ENCODE measurements around the gene LBHD1. TPM values are rescaled to one million over a fixed set of nuclear protein-coding genes. Genes with fewer than 3 reads are reported as not detected.

The LBHD1 gene
- total and polyA plus RNA-seq, 2 donors = 4.0 to 14.0 TPM

GRCh38 chr11:62712276-62712812, 40.3 kb upstream of the LBHD1 start:
- Histone ChIP-seq H3K4me3 (ENCODE audit: low read length in 2 of 2) (no peak overlapping the region), H3K36me3 (ENCODE audit: control insufficient read depth in 2 of 2, insufficient read depth in 2 of 2, low read length in 1 of 2) (peaks cover 48 to 72% of the 10 kb centered on the region in 2 donors), H3K27ac (ENCODE audit: low read depth in 1 of 2, low read length in 1 of 2) (no peak overlapping the region), H3K4me1 (ENCODE audit: control insufficient read depth in 2 of 2, insufficient read depth in 2 of 2, low read length in 2 of 2) (peaks cover 16 to 28% of the 10 kb centered on the region in 2 donors), H3K27me3 (ENCODE audit: control insufficient read depth in 2 of 2, insufficient read depth in 1 of 2, low read length in 1 of 2) (no peaks in the 10 kb centered on the region), H3K9me3 (ENCODE audit: control insufficient read depth in 2 of 2, insufficient read depth in 1 of 2, low read length in 1 of 2) (peaks cover 0 to 3% of the 10 kb centered on the region in 2 donors)
- WGBS = 94% methylated on average over 6 of the region's 6 CpGs
- DNase-seq (ENCODE audit: low read depth in 6 of 9, low spot score in 9 of 9) = no peak

DNA sequence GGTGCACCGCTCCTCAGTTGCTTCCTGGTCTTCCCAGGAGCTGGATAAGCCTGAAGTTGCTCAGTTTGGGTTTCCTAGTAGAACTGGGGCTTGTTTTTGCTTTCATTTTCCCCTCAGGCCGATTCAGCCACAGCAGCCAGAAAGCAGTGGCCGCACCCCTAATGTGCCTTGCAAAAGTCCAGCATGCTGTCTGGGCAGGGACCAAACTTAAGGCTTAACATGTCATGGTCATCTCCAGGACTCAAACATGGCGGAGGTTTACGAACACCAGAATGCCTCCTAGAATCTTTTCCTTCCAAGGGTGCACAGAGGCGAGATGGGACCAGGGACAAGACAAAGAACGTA, 37.9 kb upstream of the LBHD1 start:
- peak overlapping the region; percentile 96 to 98 for H3K27ac ChIP-seq (ENCODE audit: low read depth in 1 of 2, low read length in 1 of 2)
- H3K27me3 ChIP-seq (ENCODE audit: control insufficient read depth in 2 of 2, insufficient read depth in 1 of 2, low read length in 1 of 2) = no peaks in the 10 kb centered on the region
- peak overlapping the region; percentile 77 to 82 for H3K4me3 ChIP-seq (ENCODE audit: low read length in 2 of 2)
- H3K4me1 ChIP-seq (ENCODE audit: control insufficient read depth in 2 of 2, insufficient read depth in 2 of 2, low read length in 2 of 2) = peaks cover 22 to 49% of the 10 kb centered on the region in 2 donors
- H3K9me3 ChIP-seq (ENCODE audit: control insufficient read depth in 2 of 2, insufficient read depth in 1 of 2, low read length in 1 of 2) = no peaks in the 10 kb centered on the region
- WGBS = 68% methylated on average over 7 of the region's 7 CpGs
- H3K36me3 ChIP-seq (ENCODE audit: control insufficient read depth in 2 of 2, insufficient read depth in 2 of 2, low read length in 1 of 2) = peaks cover 29 to 49% of the 10 kb centered on the region in 2 donors
- DNase-seq (ENCODE audit: low read depth in 6 of 9, low spot score in 9 of 9) = no peak

- H3K4me1 ChIP-seq (ENCODE audit: control insufficient read depth in 2 of 2, insufficient read depth in 2 of 2, low read length in 2 of 2) = peaks cover 22 to 49% of the 10 kb centered on the region in 2 donors
These were observed 37.4 kb upstream of the LBHD1 start for GRCh38 chr11:62709247-62710000.

DNA sequence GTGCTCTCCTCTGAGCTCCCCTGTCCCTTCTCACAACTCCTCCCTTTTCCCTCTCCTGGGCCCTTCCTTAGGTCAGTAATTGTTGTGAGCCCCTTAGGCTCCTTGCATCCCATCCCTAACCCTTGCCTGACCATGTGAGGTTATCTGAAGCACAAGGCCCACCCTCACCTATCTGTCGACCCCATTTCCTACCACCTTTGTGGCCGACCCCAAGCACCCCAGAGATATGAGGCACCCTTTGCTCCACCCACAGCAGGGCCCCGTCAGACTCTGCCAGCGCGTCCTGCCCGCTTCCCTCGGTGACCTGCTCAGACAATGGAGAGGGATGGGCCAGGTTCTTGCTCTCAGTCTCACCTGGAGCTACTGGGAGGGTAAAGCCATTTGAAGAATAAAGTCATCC, 36.7 kb upstream of the LBHD1 start:
- H3K27ac ChIP-seq (ENCODE audit: low read depth in 1 of 2, low read length in 1 of 2) = peak overlapping the region; percentile 98 to 99
- H3K36me3 ChIP-seq (ENCODE audit: control insufficient read depth in 2 of 2, insufficient read depth in 2 of 2, low read length in 1 of 2) = peaks cover 17 to 37% of the 10 kb centered on the region in 2 donors
- H3K4me3 ChIP-seq (ENCODE audit: low read length in 2 of 2) = peak overlapping the region; percentile 77 to 82
- DNase-seq (ENCODE audit: low read depth in 6 of 9, low spot score in 9 of 9) = peak in 1 of 9 donors; percentile 54
- H3K9me3 ChIP-seq (ENCODE audit: control insufficient read depth in 2 of 2, insufficient read depth in 1 of 2, low read length in 1 of 2) = no peaks in the 10 kb centered on the region
- peaks cover 22 to 49% of the 10 kb centered on the region in 2 donors for H3K4me1 ChIP-seq (ENCODE audit: control insufficient read depth in 2 of 2, insufficient read depth in 2 of 2, low read length in 2 of 2)
- H3K27me3 ChIP-seq (ENCODE audit: control insufficient read depth in 2 of 2, insufficient read depth in 1 of 2, low read length in 1 of 2) = no peaks in the 10 kb centered on the region
- WGBS = under 1% methylated on average over 7 of the region's 7 CpGs

More at GRCh38 chr11:62709247-62710000, 37.4 kb upstream of the LBHD1 start:
- H3K27ac ChIP-seq (ENCODE audit: low read depth in 1 of 2, low read length in 1 of 2) = peak overlapping the region; percentile 98 to 99
- peak; percentile 93 to 99 (median 97) for DNase-seq (ENCODE audit: low read depth in 6 of 9, low spot score in 9 of 9)
- H3K9me3 ChIP-seq (ENCODE audit: control insufficient read depth in 2 of 2, insufficient read depth in 1 of 2, low read length in 1 of 2) = no peaks in the 10 kb centered on the region
- peak overlapping the region; percentile 77 to 82 for H3K4me3 ChIP-seq (ENCODE audit: low read length in 2 of 2)
- peaks cover 24 to 44% of the 10 kb centered on the region in 2 donors for H3K36me3 ChIP-seq (ENCODE audit: control insufficient read depth in 2 of 2, insufficient read depth in 2 of 2, low read length in 1 of 2)
- no peaks in the 10 kb centered on the region for H3K27me3 ChIP-seq (ENCODE audit: control insufficient read depth in 2 of 2, insufficient read depth in 1 of 2, low read length in 1 of 2)
- 2% methylated on average over 47 of the region's 47 CpGs for WGBS

- H3K27me3 ChIP-seq (ENCODE audit: control insufficient read depth in 2 of 2, insufficient read depth in 1 of 2, low read length in 1 of 2) = no peaks in the 10 kb centered on the region
- H3K4me3 ChIP-seq (ENCODE audit: low read length in 2 of 2) = peak overlapping the region; percentile 77 to 82
- WGBS = 91% methylated on average over 5 of the region's 5 CpGs
- H3K9me3 ChIP-seq (ENCODE audit: control insufficient read depth in 2 of 2, insufficient read depth in 1 of 2, low read length in 1 of 2) = no peaks in the 10 kb centered on the region
- H3K27ac ChIP-seq (ENCODE audit: low read depth in 1 of 2, low read length in 1 of 2) = peak overlapping the region; percentile 98 to 99
- peaks cover 13 to 33% of the 10 kb centered on the region in 2 donors for H3K36me3 ChIP-seq (ENCODE audit: control insufficient read depth in 2 of 2, insufficient read depth in 2 of 2, low read length in 1 of 2)
- peaks cover 22 to 49% of the 10 kb centered on the region in 2 donors for H3K4me1 ChIP-seq (ENCODE audit: control insufficient read depth in 2 of 2, insufficient read depth in 2 of 2, low read length in 2 of 2)
- DNase-seq (ENCODE audit: low read depth in 6 of 9, low spot score in 9 of 9) = peak in 1 of 9 donors; percentile 28
These were observed 36.3 kb upstream of the LBHD1 start for GRCh38 chr11:62708392-62708791.

DNA sequence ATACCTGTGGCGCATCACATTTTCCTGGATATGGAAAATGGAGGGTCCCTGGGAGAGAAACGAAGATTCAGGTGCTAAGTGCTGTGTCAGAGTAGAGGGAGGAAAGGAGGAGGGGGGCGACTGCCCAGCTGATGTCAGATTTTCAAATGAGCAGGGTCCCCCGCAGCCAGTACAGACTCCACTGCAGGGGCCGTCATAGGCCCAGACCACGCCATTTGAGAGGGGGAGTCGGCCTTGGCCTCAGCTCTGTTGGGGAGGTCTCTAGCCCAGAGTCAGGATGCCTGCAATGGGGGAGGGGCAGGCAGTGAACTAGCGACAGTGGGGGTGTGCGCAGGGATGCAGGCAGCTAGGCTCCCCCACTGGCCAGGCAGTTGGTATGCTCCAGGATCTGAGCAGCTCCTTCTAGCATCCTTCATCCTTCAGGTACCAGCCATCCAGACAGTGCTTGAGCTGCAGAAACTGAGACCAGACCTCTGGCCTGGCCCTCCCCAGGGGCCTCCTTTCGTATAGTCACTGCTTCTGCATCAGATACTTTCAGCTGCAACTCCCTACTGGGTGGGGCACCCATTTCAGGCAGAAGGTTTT, 35.3 kb upstream of the LBHD1 start, which contains the start of the genes BSCL2 and GNG3:
Gene BSCL2, minus strand, starts transcription at position 148 of the 585 bp plus-strand sequence. CDS start 229 bp downstream, outside the sequence.
Gene GNG3, plus strand, starts transcription at position 400 of the 585 bp plus-strand sequence. CDS start 620 bp downstream, outside the sequence.
- DNase-seq (ENCODE audit: low read depth in 6 of 9, low spot score in 9 of 9) = peak in 1 of 9 donors; percentile 34
- Histone ChIP-seq H3K36me3 (ENCODE audit: control insufficient read depth in 2 of 2, insufficient read depth in 2 of 2, low read length in 1 of 2) (peaks cover 12 to 26% of the 10 kb centered on the region in 2 donors), H3K27ac (ENCODE audit: low read depth in 1 of 2, low read length in 1 of 2) (peak within 1 kb of the TSS; percentile 98 to 99), H3K9me3 (ENCODE audit: control insufficient read depth in 2 of 2, insufficient read depth in 1 of 2, low read length in 1 of 2) (no peaks in the 10 kb centered on the region), H3K27me3 (ENCODE audit: control insufficient read depth in 2 of 2, insufficient read depth in 1 of 2, low read length in 1 of 2) (no peaks in the 10 kb centered on the region), H3K4me3 (ENCODE audit: low read length in 2 of 2) (peak within 1 kb of the TSS; percentile 77 to 82), H3K4me1 (ENCODE audit: control insufficient read depth in 2 of 2, insufficient read depth in 2 of 2, low read length in 2 of 2) (peaks cover 22 to 49% of the 10 kb centered on the region in 2 donors)
- WGBS = 89% methylated on average over 10 of the region's 10 CpGs

DNA sequence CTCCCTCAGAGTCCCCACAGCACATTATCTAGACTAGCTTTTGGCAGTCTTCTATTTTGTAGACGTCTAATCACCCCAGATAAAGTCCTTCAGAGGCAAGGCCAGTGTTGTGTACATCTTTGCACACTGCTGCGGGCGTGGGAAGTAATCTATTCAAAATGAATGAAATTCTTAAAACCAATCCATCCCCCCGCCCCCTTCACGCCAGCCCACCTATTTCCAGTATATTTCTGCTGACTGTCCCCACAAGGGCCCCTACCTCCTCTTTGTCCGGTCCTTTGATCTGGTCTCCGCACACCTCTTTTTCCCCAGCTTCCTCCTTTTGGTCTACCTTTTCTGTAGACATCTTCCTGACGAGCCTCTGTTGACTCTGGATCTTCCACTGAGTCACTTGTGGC, 34.8 kb upstream of the LBHD1 start:
- H3K4me1 ChIP-seq (ENCODE audit: control insufficient read depth in 2 of 2, insufficient read depth in 2 of 2, low read length in 2 of 2) = peaks cover 22 to 49% of the 10 kb centered on the region in 2 donors
- H3K36me3 ChIP-seq (ENCODE audit: control insufficient read depth in 2 of 2, insufficient read depth in 2 of 2, low read length in 1 of 2) = peaks cover 13 to 23% of the 10 kb centered on the region in 2 donors
- peak overlapping the region; percentile 64 to 75 for H3K4me3 ChIP-seq (ENCODE audit: low read length in 2 of 2)
- no peaks in the 10 kb centered on the region for H3K9me3 ChIP-seq (ENCODE audit: control insufficient read depth in 2 of 2, insufficient read depth in 1 of 2, low read length in 1 of 2)
- H3K27me3 ChIP-seq (ENCODE audit: control insufficient read depth in 2 of 2, insufficient read depth in 1 of 2, low read length in 1 of 2) = no peaks in the 10 kb centered on the region
- 95% methylated on average over 8 of the region's 8 CpGs for WGBS
- peak overlapping the region in 1 of 2 donors; percentile 21 for H3K27ac ChIP-seq (ENCODE audit: low read depth in 1 of 2, low read length in 1 of 2)
- DNase-seq (ENCODE audit: low read depth in 6 of 9, low spot score in 9 of 9) = no peak

DNA sequence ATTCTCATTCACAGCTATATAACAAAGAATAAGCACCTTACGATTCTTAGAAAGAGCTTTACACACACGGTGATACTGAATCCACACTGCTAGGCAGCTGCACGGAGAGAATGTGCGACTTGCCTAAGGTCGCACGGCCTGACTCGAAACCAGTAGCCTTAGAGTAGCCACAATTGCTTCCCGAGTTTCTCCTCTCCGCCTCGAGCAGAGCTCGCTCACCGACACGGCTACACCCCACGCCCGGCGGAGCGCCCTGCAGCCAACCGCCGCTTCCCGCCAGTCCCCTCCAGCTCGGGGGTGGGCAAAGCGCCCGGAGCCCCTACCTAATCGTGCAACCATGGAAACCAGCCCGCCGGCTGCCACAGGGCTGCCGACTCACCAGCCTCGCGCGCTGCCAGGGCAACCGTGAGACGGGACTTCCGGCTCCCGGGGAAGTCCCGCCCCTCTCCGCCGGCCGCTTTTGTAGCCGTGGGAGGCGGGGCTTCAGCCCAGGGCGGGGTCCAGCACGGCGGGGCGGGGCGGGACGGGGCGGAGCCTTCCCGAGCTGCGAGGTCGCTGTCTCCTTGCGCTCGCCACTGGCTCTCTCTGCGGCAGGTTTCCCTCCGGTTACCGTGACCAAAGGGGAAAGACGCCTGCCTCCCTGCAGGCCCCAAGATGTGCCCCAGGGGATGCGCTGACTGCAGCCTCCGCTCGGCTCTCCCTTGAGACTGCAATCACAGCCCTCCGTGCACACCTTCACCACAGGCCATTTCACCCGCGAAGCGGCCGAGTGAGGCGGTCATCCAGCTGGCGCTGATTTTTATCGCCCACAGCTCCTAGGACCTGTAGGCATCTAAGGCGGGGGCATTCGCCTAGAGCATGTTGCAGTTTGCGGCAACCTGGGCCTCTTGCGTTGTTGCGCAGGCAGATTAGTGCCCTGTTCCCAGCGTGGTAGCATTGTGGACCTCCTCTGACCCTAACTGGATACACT, 34.1 kb upstream of the LBHD1 start:
- Histone ChIP-seq H3K27me3 (ENCODE audit: control insufficient read depth in 2 of 2, insufficient read depth in 1 of 2, low read length in 1 of 2) (no peaks in the 10 kb centered on the region), H3K36me3 (ENCODE audit: control insufficient read depth in 2 of 2, insufficient read depth in 2 of 2, low read length in 1 of 2) (peaks cover 10 to 19% of the 10 kb centered on the region in 2 donors), H3K4me3 (ENCODE audit: low read length in 2 of 2) (peak overlapping the region; percentile 64 to 75), H3K9me3 (ENCODE audit: control insufficient read depth in 2 of 2, insufficient read depth in 1 of 2, low read length in 1 of 2) (no peaks in the 10 kb centered on the region), H3K4me1 (ENCODE audit: control insufficient read depth in 2 of 2, insufficient read depth in 2 of 2, low read length in 2 of 2) (peaks cover 22 to 49% of the 10 kb centered on the region in 2 donors), H3K27ac (ENCODE audit: low read depth in 1 of 2, low read length in 1 of 2) (peak overlapping the region; percentile 76 to 82)
- 11% methylated on average over 73 of the region's 73 CpGs for WGBS
- peak in 8 of 9 donors; percentile 77 to 95 (median 88) for DNase-seq (ENCODE audit: low read depth in 6 of 9, low spot score in 9 of 9)

Measured in thymus (tissue), 11 donors.